Vagina (tissue), 2 donors: ENCODE results near the gene NEK6. TPM values are rescaled to one million over a fixed set of nuclear protein-coding genes. Genes with fewer than 3 reads are reported as not detected.

Experiments used
- DNase-seq, 2 donors: peaks; one replicate each; pipeline ENCODE4 v3.0.0-alpha.2; 2017; ENCODE audit errors: extremely low spot score in 2 of 2
- H3K27ac ChIP-seq: fragments of 200-600 bp; sonication (generic); one replicate; pipeline ENCODE4 v1.5.1; 2019
- H3K27me3 ChIP-seq: fragments of 200-600 bp; sonication (generic); one replicate; pipeline ENCODE4 v1.5.1; 2019
- H3K36me3 ChIP-seq, 2 donors: fragments of 200-600 bp; sonication (generic); one replicate each; pipeline ENCODE4 v1.5.1; 2017 to 2019
- H3K4me1 ChIP-seq: fragments of 200-600 bp; sonication (generic); one replicate; pipeline ENCODE4 v1.5.1; 2019
- H3K4me3 ChIP-seq, 2 donors: fragments of 200-600 bp; sonication (generic); 1 replicate in 1 of 2; 2 replicates in 1 of 2; pipeline ENCODE4 v1.5.1; 2016 to 2019
- H3K9me3 ChIP-seq: fragments of 200-600 bp; sonication (generic); one replicate; pipeline ENCODE4 v1.5.1; 2019
- CTCF ChIP-seq, 3 experiments: fragments of 450-650 bp in 2 of 3; fragments of 200-600 bp in 1 of 3; sonication (generic) in 1 of 3; IDR thresholded peaks; one replicate each; pipeline ENCODE4 v1.5.1; 2017 to 2019; ENCODE audit warnings: antibody characterized with exemption in 3 of 3, mild to moderate bottlenecking in 2 of 3, moderate library complexity in 2 of 3
- POLR2A ChIP-seq, 2 donors: fragments of 450-650 bp; IDR thresholded peaks; one replicate each; pipeline ENCODE4 v1.6.1; 2017; ENCODE audit warnings: antibody characterized with exemption in 2 of 2, mild to moderate bottlenecking in 2 of 2, moderate library complexity in 2 of 2
- POLR2AphosphoS5 ChIP-seq, 2 donors: sonication (generic); formaldehyde crosslinking; IDR thresholded peaks; one replicate each; pipeline ENCODE4 v1.9.0; 2017; ENCODE audit warnings: antibody characterized with exemption in 2 of 2, mild to moderate bottlenecking in 2 of 2, low read depth in 1 of 2; ENCODE audit not compliant: insufficient read depth in 1 of 2
- intact Hi-C: fragments of 100-400 bp; cut with DNase I; formaldehyde crosslinking; loops from one replicate; pipeline ENCODE4 v1.15.1; 2023
- total RNA-seq: library from RNA; depleted of rRNA; stranded (reverse); fragments of >200 nt; gene quantifications from one replicate; pipeline ENCODE4 v1.2.3, GENCODE V29; 2016

Gene NEK6
- total RNA-seq, 1 donor from 2014 or later = 44.4 TPM

DNA sequence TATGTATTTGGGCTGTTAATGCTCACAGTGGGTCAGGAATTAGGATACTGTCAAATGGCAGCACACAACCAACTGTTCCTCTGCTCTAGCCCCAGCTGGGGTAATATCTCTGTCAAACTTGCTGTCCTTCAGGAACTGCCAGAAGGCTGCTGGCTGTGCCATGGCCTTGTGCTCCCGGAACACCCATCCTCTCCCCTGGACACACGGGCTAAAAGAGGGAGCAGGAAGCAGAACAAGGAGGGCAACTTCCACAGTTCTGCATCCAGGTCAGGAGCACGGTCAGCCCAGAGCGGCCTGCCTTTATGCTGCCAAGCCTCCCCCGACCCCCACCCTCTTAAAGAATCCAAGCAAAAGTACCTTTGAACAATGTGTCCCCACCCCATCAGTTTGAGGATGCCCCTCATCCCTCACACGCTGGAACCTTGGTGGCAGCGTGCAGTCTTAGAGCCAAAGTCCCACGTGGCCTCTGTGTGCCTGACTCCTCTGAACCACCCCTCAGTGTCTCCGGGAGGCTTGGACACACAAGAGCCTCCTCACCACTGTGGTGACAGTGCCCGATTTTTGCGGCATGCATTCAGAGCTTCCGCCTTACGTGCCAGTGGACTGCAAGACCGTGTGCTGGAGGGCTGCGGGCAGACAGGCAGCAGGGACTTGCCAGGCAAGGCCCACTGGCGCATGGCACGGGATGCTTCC lies 96.7 kb downstream of the NEK6 start:
- Histone ChIP-seq H3K27ac (no peak overlapping the region), H3K36me3 (peaks cover 0 to 45% of the 10 kb centered on the region in 2 donors), H3K4me3 (no peak overlapping the region), H3K9me3 (no peaks in the 10 kb centered on the region), H3K4me1 (no peaks in the 10 kb centered on the region), H3K27me3 (no peaks in the 10 kb centered on the region)
- no peak for TF ChIP-seq POLR2A (IDR thresholded peaks at IDR 0.05)
- no peak for TF ChIP-seq POLR2AphosphoS5 (IDR thresholded peaks at IDR 0.05; ENCODE audit: insufficient read depth in 1 of 2, low read depth in 1 of 2)
- TF ChIP-seq CTCF (IDR thresholded peaks at IDR 0.05) = no peak
- intact Hi-C loops = no loop called here
- DNase-seq = no peak

DNA sequence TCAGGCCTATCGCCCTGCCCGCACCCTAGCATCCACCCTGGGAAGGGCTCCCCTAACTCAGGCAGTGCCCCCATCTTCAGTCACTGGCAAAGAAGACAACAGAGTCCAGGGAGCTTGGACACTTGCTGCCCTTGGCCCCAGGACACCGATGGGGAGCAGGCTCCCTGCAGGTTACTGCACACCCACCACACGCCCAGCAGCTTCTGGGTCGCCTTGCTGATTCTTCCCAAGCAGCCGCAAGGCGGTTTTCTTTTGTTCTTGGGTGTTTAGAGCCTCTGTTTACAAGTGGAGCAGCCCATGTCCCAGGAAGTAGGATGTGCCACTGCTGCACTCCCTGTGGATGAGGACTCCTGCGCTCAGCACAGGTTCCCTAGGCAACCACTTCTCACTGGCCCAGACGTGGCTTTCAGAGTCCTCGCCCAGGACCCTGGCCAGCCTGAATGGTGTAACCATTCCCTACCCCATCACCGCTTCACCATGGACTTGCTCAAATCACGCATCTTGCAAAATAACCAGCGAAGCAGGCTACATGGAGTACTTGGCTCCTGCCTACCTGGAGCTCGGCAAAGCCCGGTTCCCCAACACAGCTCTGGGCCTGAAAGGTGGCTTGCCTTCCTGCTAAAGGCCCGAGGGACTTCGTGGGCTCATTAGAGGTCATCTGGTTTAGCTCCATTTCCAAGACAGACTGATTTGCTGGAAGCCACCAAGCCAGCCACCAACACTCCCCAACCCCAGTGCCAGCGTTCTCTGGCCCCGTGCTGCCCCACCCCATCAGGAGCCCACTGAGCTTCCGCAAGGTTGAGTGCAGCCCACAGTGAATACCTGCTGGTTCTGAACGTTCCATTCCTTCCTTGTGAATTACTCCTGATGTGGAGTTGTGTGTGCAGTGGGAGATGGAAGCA lies 97.5 kb downstream of the NEK6 start:
- intact Hi-C loops = no loop called here
- H3K36me3 ChIP-seq = peaks cover 0 to 38% of the 10 kb centered on the region in 2 donors

GRCh38 chr9:124355941-124356744 lies 98.4 kb downstream of the NEK6 start:
- TF ChIP-seq CTCF (IDR thresholded peaks at IDR 0.05) (no peak), POLR2AphosphoS5 (IDR thresholded peaks at IDR 0.05; ENCODE audit: insufficient read depth in 1 of 2, low read depth in 1 of 2) (no peak), POLR2A (IDR thresholded peaks at IDR 0.05) (no peak)
- DNase-seq = no peak
- no peak overlapping the region for H3K27ac ChIP-seq

More for the DNA sequence above, 97.5 kb downstream of the NEK6 start:
- no peaks in the 10 kb centered on the region for H3K9me3 ChIP-seq
- no peak overlapping the region for H3K4me3 ChIP-seq
- H3K4me1 ChIP-seq = no peaks in the 10 kb centered on the region
- no peak for TF ChIP-seq POLR2AphosphoS5 (IDR thresholded peaks at IDR 0.05; ENCODE audit: insufficient read depth in 1 of 2, low read depth in 1 of 2)
- no peak for TF ChIP-seq CTCF (IDR thresholded peaks at IDR 0.05)
- no peak for TF ChIP-seq POLR2A (IDR thresholded peaks at IDR 0.05)
- H3K27ac ChIP-seq = no peak overlapping the region
- no peak for DNase-seq
- no peaks in the 10 kb centered on the region for H3K27me3 ChIP-seq

GRCh38 chr9:124356745-124357390 lies 99.1 kb downstream of the NEK6 start:
- no peaks in the 10 kb centered on the region for H3K4me1 ChIP-seq
- H3K27me3 ChIP-seq = no peaks in the 10 kb centered on the region
- no peak overlapping the region for H3K4me3 ChIP-seq
- no peak for DNase-seq
- H3K27ac ChIP-seq = no peak overlapping the region
- intact Hi-C loops = no loop called here
- peaks cover 0 to 23% of the 10 kb centered on the region in 2 donors for H3K36me3 ChIP-seq
- TF ChIP-seq CTCF (IDR thresholded peaks at IDR 0.05) (no peak), POLR2AphosphoS5 (IDR thresholded peaks at IDR 0.05; ENCODE audit: insufficient read depth in 1 of 2, low read depth in 1 of 2) (no peak)
- no peaks in the 10 kb centered on the region for H3K9me3 ChIP-seq

More at GRCh38 chr9:124355941-124356744, 98.4 kb downstream of the NEK6 start:
- intact Hi-C loops = no loop called here
- Histone ChIP-seq H3K4me3 (no peak overlapping the region), H3K27me3 (no peaks in the 10 kb centered on the region), H3K9me3 (no peaks in the 10 kb centered on the region), H3K36me3 (peaks cover 0 to 31% of the 10 kb centered on the region in 2 donors), H3K4me1 (no peaks in the 10 kb centered on the region)
